ENCODE measurements around the gene TNFAIP6. TPM values are rescaled to one million over a fixed set of nuclear protein-coding genes. Genes with fewer than 3 reads are reported as not detected.

The TNFAIP6 gene
- total RNA-seq, 4 donors from 2014 or later = 0.33 to 1.1 (median 0.83) TPM; not detected in 1

GRCh38 chr2:151405376-151405775 lies 48.0 kb downstream of the TNFAIP6 start:
- Histone ChIP-seq H3K4me3 (replicated peaks in 1 of 3) (no peak overlapping the region), H3K27ac (no peak overlapping the region), H3K27me3 (no peaks in the 10 kb centered on the region), H3K36me3 (no peaks in the 10 kb centered on the region), H3K9me3 (no peaks in the 10 kb centered on the region), H3K4me1 (no peaks in the 10 kb centered on the region)
- no peak for TF ChIP-seq CTCF (IDR thresholded peaks at IDR 0.05)
- no peak for TF ChIP-seq POLR2A (IDR thresholded peaks at IDR 0.05)
- intact Hi-C loops (cut with DNase I) = no loop called here
- no peak for DNase-seq
- 87 to 91% methylated on average over 4 of the region's 4 CpGs for WGBS, 2 donors

- Histone ChIP-seq H3K27me3 (no peaks in the 10 kb centered on the region), H3K36me3 (no peaks in the 10 kb centered on the region), H3K27ac (no peak overlapping the region), H3K4me1 (peaks cover 11 to 13% of the 10 kb centered on the region in 2 donors), H3K4me3 (replicated peaks in 1 of 3) (no peak overlapping the region), H3K9me3 (no peaks in the 10 kb centered on the region)
- TF ChIP-seq CTCF (IDR thresholded peaks at IDR 0.05) (no peak), POLR2A (IDR thresholded peaks at IDR 0.05) (no peak)
- intact Hi-C loops (cut with DNase I) = no loop called here
- DNase-seq = no peak
These were observed 49.9 kb downstream of the TNFAIP6 start for GRCh38 chr2:151407281-151407680.

GRCh38 chr2:151408788-151409600 lies 51.6 kb downstream of the TNFAIP6 start:
- 89 to 90% methylated on average over 25 of the region's 25 CpGs for WGBS, 2 donors
- intact Hi-C loops (cut with DNase I) = no loop called here
- Histone ChIP-seq H3K9me3 (no peaks in the 10 kb centered on the region), H3K27me3 (no peaks in the 10 kb centered on the region), H3K4me1 (peaks cover 11 to 13% of the 10 kb centered on the region in 2 donors), H3K36me3 (peaks cover 0 to 7% of the 10 kb centered on the region in 2 donors), H3K27ac (peak overlapping the region in 1 of 3 donors; percentile 91), H3K4me3 (replicated peaks in 1 of 3) (no peak overlapping the region)
- TF ChIP-seq POLR2A (IDR thresholded peaks at IDR 0.05) = no peak
- TF ChIP-seq CTCF (IDR thresholded peaks at IDR 0.05) = no peak
- DNase-seq = peak in 1 of 2 donors; percentile 8

GRCh38 chr2:151409601-151410484 lies 52.5 kb downstream of the TNFAIP6 start, which contains the start of gene RIF1:
Gene RIF1 (plus strand): TSS chr2:151409902. CDS start chr2:151410424, 522 bp downstream.
- intact Hi-C loops (cut with DNase I) = no loop called here
- DNase-seq = peak; percentile 85 to 90
- TF ChIP-seq CTCF (IDR thresholded peaks at IDR 0.05) = peak; percentile 23 to 70 (median 66)
- peak in 1 of 2 donors; percentile 61 for TF ChIP-seq POLR2A (IDR thresholded peaks at IDR 0.05)
- Histone ChIP-seq H3K36me3 (peaks cover 0 to 7% of the 10 kb centered on the region in 2 donors), H3K4me3 (replicated peaks in 1 of 3) (peak within 1 kb of the TSS; percentile 72 to 94 (median 77)), H3K9me3 (no peaks in the 10 kb centered on the region), H3K27me3 (no peaks in the 10 kb centered on the region), H3K4me1 (peaks cover 11 to 13% of the 10 kb centered on the region in 2 donors), H3K27ac (peak within 1 kb of the TSS; percentile 87 to 99 (median 91))
- WGBS, 2 donors = 1 to 3% methylated on average over 20 to 30 of the region's 65 CpGs
